MM.1S (cell line): ENCODE measurements around the gene CDKN2A.

ENCODE experiments used
- DNase-seq: peaks from one replicate; pipeline ENCODE4 v3.0.0-alpha.2; 2015
- H2AFZ ChIP-seq: fragments of 300-600 bp; sonication (generic); 2 replicates; pipeline ENCODE4 v1.6.0; 2016; ENCODE audit warnings: antibody characterized with exemption, low read length
- H3F3A ChIP-seq: fragments of 300-600 bp; sonication (generic); 2 replicates; pipeline ENCODE4 v1.6.1; 2016; ENCODE audit warnings: mild to moderate bottlenecking, antibody characterized with exemption, low read length, moderate library complexity, mixed read lengths; ENCODE audit not compliant: insufficient read depth
- H3K27ac ChIP-seq: fragments of 300-600 bp; sonication (generic); 2 replicates; pipeline ENCODE4 v1.5.1; 2016; ENCODE audit warnings: mild to moderate bottlenecking, low read length
- H3K27me3 ChIP-seq: fragments of 300-600 bp; sonication (generic); replicated peaks from 2 replicates; pipeline ENCODE4 v1.6.0; 2016; ENCODE audit warnings: low read length; ENCODE audit not compliant: insufficient read depth
- H3K36me3 ChIP-seq: fragments of 300-600 bp; sonication (generic); replicated peaks from 2 replicates; pipeline ENCODE4 v1.6.1; 2016; ENCODE audit warnings: mild to moderate bottlenecking, low read length, mixed read lengths; ENCODE audit not compliant: insufficient read depth
- H3K4me1 ChIP-seq: fragments of 300-600 bp; sonication (generic); 2 replicates; pipeline ENCODE4 v1.6.1; 2016; ENCODE audit warnings: low read length, mixed read lengths
- H3K4me2 ChIP-seq: fragments of 300-600 bp; sonication (generic); 2 replicates; pipeline ENCODE4 v1.6.0; 2016; ENCODE audit warnings: low read depth, low read length
- H3K4me3 ChIP-seq: fragments of 300-600 bp; sonication (generic); 2 replicates; pipeline ENCODE4 v1.5.1; 2016; ENCODE audit warnings: low read length, mixed read lengths
- H3K79me2 ChIP-seq: fragments of 300-600 bp; sonication (generic); 2 replicates; pipeline ENCODE4 v1.6.1; 2016; ENCODE audit warnings: mixed run types, low read length, mixed read lengths
- H3K9ac ChIP-seq: fragments of 300-600 bp; sonication (generic); 2 replicates; pipeline ENCODE4 v1.6.1; 2016; ENCODE audit warnings: low read length, mixed read lengths
- H3K9me2 ChIP-seq: fragments of 300-600 bp; sonication (generic); replicated peaks from 2 replicates; pipeline ENCODE4 v1.6.1; 2016; ENCODE audit warnings: mild to moderate bottlenecking, low read length, mixed read lengths; ENCODE audit not compliant: insufficient read depth
- H3K9me3 ChIP-seq: fragments of 300-600 bp; sonication (generic); replicated peaks from 2 replicates; pipeline ENCODE4 v1.6.1; 2016; ENCODE audit warnings: mild to moderate bottlenecking, low read length, mixed read lengths; ENCODE audit not compliant: insufficient read depth
- H4K20me1 ChIP-seq: fragments of 300-600 bp; sonication (generic); 2 replicates; pipeline ENCODE4 v1.6.1; 2016; ENCODE audit warnings: mild to moderate bottlenecking, low read length, moderate library complexity, mixed read lengths; ENCODE audit not compliant: insufficient read depth
- CTCF ChIP-seq: fragments of 300-600 bp; sonication (generic); IDR thresholded peaks from 2 replicates; pipeline ENCODE4 v1.5.1; 2016; ENCODE audit warnings: antibody characterized with exemption, low read length, mixed read lengths
- EZH2 ChIP-seq: fragments of 300-600 bp; sonication (generic); optimal IDR thresholded peaks from 2 replicates; pipeline ENCODE3; 2017; ENCODE audit warnings: low read depth, mild to moderate bottlenecking, antibody characterized with exemption, low read length, mixed read lengths
- EZH2phosphoT487 ChIP-seq: fragments of 300-600 bp; sonication (generic); IDR thresholded peaks from 2 replicates; pipeline ENCODE4 v1.6.1; 2018; ENCODE audit warnings: antibody characterized with exemption, low read length

CDKN2A gene

DNA sequence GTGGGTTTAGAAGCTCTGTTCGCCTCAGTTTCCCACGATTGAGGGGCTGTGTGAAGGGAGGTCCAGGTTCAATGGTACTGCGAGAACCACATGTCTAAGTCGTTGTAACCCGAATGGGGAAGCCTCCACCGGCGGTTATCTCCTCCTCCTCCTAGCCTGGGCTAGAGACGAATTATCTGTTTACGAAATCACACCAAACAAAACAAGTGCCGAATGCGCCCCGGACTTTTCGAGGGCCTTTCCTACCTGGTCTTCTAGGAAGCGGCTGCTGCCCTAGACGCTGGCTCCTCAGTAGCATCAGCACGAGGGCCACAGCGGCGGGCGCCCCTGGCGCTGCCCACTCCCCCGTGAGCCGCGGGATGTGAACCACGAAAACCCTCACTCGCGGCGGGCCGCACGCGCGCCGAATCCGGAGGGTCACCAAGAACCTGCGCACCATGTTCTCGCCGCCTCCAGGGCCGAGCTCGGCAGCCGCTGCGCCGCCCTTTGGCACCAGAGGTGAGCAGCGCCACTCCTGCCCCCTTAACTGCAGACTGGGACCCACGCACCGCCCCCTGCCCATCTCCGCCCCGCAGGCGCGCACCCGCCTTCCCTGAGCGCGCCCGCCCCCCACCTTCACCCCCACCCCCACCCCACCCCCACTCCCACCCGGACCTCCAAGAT is at the start of gene CDKN2A:
Gene CDKN2A, minus strand, starts transcription at position 500 of the 663 bp plus-strand sequence.
- no peak for DNase-seq
- Histone ChIP-seq H3K4me2 (no peak within 1 kb of the TSS), H2AFZ (no peak within 1 kb of the TSS), H3K36me3 (no peaks in the 10 kb centered on the region), H3K9me3 (no peaks in the 10 kb centered on the region), H3K4me1 (no peaks in the 10 kb centered on the region), H4K20me1 (no peaks in the 10 kb centered on the region), H3K27ac (peak within 1 kb of the TSS; percentile 16; the same call in 1 of the 2 replicates), H3K79me2 (no peaks in the 10 kb centered on the region), H3K9me2 (no peaks in the 10 kb centered on the region), H3K27me3 (no peaks in the 10 kb centered on the region), H3F3A (no peaks in the 10 kb centered on the region), H3K9ac (no peak within 1 kb of the TSS), H3K4me3 (no peak within 1 kb of the TSS)
- TF ChIP-seq EZH2 (no peak), EZH2phosphoT487 (no peak), CTCF (no peak)

DNA sequence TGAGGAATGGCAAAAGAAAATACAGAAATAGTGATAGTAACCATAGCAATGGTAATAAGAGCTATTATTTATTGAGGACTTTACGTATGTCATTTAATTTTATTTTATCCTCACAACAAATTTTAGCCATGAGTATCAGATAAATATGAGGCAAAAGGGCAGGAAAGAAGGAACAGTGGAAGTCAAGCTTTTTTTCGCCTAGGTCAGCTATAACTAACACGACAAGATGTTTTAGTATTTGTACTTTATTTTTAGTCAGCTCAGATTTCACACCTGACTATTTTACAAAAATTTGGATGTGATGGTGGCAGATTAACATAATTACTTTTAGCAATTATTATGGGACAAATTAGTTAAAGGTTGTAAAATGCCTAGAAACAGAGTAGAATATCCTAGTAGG is 49.7 kb upstream of the CDKN2A start:
- TF ChIP-seq EZH2phosphoT487 (no peak), EZH2 (no peak), CTCF (no peak)

DNA sequence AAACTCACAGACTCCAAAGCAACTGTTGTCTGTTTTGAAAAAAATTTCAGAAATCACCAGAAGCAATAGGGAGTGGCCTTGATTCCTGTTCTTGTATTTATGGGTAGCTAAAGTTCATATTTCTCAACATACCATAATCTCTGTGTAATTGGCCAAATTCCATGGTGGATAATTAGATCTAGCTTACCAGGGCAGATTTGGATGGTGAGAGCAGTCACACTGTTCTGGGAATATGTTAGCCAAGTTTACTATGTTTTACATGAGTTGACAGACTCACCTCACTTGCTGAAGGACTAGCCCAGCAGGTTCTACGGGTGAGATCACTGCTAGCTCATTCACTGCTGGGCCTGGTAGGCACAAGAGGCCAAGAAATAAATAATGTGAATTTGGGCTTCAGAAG is 47.6 kb upstream of the CDKN2A start:
- Histone ChIP-seq H3K27me3 (no peaks in the 10 kb centered on the region), H3K4me2 (no peak overlapping the region), H3K79me2 (no peaks in the 10 kb centered on the region), H3K4me3 (no peak overlapping the region), H3K9ac (no peak overlapping the region), H3K9me3 (no peaks in the 10 kb centered on the region), H2AFZ (no peak overlapping the region), H3K4me1 (0 out of 2 replicates have a peak, but pooled peaks cover 5% of the 10 kb centered on the region), H3K27ac (no peak overlapping the region), H4K20me1 (no peaks in the 10 kb centered on the region), H3K9me2 (no peaks in the 10 kb centered on the region), H3F3A (no peaks in the 10 kb centered on the region), H3K36me3 (no peaks in the 10 kb centered on the region)
- DNase-seq: no peak
- TF ChIP-seq CTCF (no peak), EZH2 (no peak), EZH2phosphoT487 (no peak)

More for the DNA sequence above, 49.7 kb upstream of the CDKN2A start:
- Histone ChIP-seq H3K27ac (no peak overlapping the region), H3F3A (no peaks in the 10 kb centered on the region), H2AFZ (no peak overlapping the region), H3K4me3 (no peak overlapping the region), H3K36me3 (no peaks in the 10 kb centered on the region), H3K4me1 (no peaks in the 10 kb centered on the region), H3K27me3 (no peaks in the 10 kb centered on the region), H3K9me2 (no peaks in the 10 kb centered on the region), H3K4me2 (no peak overlapping the region), H3K79me2 (no peaks in the 10 kb centered on the region), H3K9ac (no peak overlapping the region), H4K20me1 (no peaks in the 10 kb centered on the region), H3K9me3 (no peaks in the 10 kb centered on the region)
- no peak for DNase-seq
